DMS153 treated with DMSO at 0.1 percent for 48 hours (cell line): ENCODE measurements around the gene HOXC10.

Source experiments
- DNase-seq: peaks from one replicate; lab custom pipeline; 2025; ENCODE audit not compliant: unreplicated experiment; lab: John Stamatoyannopoulos, UW

The HOXC10 gene

DNA sequence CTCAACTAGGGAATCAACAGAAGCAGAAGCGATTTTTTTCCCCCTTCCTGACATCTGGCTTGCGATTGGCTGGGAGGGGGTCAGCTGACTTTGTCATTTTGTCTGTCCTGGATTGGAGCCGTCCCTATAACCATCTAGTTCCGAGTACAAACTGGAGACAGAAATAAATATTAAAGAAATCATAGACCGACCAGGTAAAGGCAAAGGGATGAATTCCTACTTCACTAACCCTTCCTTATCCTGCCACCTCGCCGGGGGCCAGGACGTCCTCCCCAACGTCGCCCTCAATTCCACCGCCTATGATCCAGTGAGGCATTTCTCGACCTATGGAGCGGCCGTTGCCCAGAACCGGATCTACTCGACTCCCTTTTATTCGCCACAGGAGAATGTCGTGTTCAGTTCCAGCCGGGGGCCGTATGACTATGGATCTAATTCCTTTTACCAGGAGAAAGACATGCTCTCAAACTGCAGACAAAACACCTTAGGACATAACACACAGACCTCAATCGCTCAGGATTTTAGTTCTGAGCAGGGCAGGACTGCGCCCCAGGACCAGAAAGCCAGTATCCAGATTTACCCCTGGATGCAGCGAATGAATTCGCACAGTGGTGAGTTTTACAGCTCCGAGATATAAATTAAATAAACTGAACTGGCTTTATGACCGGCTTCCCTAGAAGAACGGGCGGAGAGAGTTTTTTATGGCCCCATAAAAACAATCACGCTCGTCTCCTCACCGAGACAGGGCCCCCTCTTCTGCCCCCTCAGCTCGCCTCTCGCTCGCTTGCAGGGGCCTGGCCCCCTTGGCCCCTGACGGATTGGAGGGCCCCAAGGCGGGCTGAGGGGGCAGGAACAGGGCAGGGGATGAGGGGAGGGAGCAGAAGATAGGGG is 43.6 kb downstream of the HOXC10 start, which contains the start of gene HOXC6:
TSS of gene HOXC6 (plus strand) at position 127 of the 888 bp plus-strand sequence. CDS start at position 209, 82 bp downstream.
- no peak for DNase-seq

DNA sequence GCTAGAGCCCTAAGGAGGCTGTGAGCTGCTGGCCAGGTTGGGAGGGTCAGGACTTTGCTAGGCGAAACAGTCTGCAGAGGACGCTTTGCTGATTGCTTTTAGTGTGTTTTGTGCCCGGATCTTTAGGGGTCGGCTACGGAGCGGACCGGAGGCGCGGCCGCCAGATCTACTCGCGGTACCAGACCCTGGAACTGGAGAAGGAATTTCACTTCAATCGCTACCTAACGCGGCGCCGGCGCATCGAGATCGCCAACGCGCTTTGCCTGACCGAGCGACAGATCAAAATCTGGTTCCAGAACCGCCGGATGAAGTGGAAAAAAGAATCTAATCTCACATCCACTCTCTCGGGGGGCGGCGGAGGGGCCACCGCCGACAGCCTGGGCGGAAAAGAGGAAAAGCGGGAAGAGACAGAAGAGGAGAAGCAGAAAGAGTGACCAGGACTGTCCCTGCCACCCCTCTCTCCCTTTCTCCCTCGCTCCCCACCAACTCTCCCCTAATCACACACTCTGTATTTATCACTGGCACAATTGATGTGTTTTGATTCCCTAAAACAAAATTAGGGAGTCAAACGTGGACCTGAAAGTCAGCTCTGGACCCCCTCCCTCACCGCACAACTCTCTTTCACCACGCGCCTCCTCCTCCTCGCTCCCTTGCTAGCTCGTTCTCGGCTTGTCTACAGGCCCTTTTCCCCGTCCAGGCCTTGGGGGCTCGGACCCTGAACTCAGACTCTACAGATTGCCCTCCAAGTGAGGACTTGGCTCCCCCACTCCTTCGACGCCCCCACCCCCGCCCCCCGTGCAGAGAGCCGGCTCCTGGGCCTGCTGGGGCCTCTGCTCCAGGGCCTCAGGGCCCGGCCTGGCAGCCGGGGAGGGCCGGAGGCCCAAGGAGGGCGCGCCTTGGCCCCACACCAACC is 44.8 kb downstream of the HOXC10 start:
- no peak for DNase-seq

DNA sequence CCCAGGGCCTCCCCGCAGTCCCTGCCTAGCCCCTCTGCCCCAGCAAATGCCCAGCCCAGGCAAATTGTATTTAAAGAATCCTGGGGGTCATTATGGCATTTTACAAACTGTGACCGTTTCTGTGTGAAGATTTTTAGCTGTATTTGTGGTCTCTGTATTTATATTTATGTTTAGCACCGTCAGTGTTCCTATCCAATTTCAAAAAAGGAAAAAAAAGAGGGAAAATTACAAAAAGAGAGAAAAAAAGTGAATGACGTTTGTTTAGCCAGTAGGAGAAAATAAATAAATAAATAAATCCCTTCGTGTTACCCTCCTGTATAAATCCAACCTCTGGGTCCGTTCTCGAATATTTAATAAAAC is 45.5 kb downstream of the HOXC10 start:
- no peak for DNase-seq

DNA sequence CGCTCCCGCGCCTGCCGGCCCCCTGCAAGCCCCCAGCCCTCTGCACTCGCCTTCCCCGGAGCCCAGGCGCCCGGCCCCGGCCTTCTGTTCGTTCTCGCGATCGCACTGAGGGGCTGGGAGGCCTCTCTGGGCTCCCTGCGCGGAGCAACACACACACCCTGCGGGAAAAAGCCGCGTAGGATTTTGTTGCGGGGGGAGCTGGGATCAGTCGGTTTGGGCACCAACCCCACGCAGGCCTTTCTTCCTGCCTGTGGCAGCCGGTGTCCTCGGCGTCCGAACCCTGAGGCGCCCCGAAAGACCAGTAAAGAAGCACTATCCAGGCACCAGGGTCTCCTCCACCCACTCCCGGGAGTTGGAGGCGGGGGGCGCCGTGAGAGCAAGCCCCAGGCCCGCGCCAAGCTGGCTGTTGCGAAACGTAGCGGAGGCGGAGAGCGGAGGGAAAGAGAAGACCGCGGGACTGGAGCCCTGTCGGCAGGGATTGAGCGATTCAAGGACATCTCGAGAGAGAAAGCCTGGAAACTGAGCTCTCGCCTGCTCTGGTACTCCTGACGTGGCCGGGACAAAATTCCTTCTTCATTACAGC is 46.0 kb downstream of the HOXC10 start:
- DNase-seq, result no peak

DNA sequence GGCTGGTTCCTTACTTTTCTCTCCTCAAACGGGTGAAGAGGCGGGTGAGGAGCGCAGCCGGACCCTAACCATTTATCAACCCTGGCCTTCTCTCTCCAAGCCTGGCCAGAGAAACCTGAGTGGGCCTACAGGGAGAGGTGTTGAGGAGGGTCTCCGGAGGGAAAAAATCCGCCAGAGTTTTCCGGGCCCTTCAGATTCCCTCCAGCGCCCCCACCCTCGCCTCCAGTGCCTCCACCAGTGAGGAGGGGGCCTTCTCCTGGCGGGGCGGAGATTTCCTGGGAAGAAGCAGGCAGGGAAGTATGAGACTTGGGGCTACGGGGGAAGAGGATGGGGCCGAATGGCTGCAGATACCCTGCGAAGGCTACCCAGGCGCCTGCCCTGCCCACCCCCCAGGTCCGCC is 46.5 kb downstream of the HOXC10 start:
- DNase-seq, result no peak

DNA sequence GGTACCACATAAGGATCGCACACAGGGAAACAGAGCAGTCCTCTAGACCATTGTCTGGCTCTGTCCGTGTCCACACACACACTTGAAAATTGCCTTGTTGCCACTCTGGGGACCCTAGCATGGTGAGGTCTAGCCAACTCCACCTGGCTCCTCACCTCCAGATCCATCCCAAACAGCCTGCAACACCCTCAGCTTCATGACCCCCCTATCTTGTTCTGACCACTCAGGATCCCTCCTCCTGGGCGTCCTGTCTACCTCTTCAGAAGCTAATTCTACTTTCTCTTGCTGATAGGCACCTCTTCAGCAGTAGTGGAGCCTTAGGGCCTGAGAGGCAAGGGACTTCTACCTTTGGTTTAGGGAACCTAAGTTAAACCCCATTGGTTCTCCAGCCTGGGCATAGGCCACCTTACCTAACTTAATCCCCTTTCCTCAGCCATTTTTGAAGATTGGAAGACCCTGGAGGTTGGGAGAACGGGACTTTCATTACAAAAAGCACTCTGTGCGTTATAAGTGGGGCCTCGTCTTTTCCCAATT is 47.2 kb downstream of the HOXC10 start:
- no peak for DNase-seq

DNA sequence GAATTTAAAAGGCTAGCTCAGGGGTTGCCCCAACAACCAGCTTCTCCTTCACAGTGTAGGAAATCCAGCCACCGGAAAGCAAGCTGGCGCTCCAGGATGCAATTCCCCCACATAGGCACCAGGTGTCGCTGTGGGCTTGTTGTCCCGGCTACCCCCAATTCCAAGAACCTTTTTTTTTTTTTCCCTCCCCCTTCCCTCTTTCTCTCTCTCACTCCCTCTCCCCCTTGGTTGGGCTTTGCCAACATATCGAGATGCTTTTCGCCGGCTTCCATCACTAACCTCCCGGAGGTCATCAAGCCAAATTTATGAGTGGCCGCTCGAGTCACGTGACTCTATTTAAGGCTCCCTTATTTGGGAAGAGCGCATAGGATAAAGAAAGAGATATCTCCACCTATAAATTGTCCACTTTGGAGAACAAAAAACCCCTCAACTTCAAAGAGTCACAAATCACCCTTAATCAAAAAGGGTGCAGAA is 47.7 kb downstream of the HOXC10 start, which contains the start of gene HOXC5:
TSS of gene HOXC5 (plus strand) at position 424 of the 474 bp plus-strand sequence. CDS start 73 bp downstream, outside the sequence.
- DNase-seq, result peak; percentile 53

DNA sequence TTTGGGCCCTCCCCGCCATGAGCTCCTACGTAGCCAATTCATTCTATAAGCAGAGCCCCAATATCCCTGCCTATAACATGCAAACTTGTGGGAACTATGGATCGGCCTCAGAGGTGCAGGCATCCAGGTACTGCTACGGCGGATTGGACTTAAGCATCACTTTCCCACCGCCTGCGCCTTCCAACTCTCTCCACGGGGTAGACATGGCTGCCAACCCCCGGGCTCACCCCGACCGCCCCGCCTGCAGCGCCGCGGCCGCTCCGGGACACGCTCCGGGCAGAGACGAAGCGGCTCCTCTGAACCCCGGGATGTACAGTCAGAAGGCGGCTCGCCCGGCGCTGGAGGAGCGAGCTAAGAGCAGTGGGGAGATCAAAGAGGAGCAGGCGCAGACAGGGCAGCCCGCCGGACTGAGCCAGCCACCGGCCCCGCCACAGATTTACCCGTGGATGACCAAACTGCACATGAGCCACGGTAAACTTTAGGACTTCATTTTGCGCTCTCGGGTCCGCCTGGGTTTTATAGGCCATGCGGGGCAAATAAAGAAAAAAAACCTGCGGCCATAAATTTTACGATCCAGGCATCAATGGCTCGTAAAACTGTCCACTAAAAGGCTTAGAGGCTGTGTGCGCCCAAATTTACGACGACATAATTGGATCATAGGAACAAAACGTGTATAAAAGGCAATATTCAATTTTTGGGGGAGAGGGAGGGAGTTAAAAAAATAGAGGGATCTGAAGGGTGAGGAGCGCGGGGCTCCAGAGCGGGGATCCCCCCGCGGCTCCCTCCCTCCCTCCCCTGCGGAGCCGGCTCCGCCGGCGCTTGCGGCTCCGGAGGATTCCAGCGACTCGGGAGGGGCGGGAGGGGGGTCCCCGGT is 48.4 kb downstream of the HOXC10 start:
- DNase-seq, result peak; percentile 68

DNA sequence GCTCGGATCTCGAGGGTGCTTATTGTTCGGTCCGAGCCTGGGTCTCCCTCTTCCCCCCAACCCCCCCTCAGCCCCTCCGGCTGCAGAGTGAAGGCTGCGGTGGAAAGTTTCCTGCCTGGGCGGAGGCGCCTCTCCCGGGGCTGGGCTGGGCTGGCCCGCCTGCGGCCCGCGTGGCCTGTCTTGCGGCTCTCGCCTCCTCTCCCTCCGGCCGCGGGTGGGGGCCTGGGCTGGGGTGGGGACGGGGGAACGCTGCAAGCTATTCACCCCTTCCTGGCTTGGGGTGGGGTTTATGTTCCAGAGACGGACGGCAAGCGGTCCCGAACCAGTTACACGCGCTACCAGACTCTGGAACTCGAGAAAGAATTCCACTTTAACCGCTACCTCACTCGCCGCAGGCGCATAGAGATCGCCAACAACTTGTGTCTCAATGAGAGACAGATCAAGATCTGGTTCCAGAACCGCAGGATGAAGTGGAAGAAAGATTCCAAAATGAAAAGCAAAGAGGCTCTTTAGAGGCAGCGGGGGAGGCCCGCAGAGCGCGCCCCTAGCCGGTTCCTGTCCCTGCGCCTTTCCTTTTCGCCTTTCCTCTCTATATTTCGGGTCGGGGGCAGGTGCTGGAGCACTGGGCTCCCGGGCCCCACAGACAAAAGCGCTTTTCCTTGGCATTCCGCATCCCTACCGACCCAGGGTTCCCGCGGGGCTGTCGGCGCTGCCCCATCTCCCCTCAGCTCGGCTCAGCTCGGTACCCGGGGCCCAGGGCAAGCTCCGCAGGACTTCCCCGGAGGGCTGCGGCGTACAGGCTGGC is 49.2 kb downstream of the HOXC10 start:
- no peak for DNase-seq

DNA sequence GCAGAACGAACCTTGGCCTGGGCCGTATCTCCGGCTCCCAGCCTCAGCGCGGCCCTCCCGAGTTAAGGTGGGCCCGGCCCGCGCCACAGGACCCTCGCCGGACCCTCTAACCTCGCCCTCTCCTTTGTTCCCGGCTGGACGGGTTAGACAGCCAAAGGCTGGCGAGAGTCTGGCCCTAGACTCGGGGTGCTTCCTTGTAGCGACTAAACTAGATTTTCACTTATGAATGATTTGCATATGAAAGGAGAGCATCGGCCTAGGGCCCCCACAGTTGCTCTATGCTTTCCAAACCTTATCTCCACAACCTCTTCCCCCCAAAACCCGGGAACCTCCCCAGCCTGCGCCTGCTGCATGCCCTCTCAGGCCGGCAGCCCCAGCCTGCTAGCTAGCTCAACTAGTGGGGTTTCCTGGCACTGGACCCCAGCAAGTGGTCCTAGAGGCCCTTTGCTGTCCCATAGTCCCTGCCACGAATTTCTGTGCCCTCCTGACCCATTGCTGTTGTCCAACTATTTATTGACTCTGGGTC is 49.9 kb downstream of the HOXC10 start:
- no peak for DNase-seq

DNA sequence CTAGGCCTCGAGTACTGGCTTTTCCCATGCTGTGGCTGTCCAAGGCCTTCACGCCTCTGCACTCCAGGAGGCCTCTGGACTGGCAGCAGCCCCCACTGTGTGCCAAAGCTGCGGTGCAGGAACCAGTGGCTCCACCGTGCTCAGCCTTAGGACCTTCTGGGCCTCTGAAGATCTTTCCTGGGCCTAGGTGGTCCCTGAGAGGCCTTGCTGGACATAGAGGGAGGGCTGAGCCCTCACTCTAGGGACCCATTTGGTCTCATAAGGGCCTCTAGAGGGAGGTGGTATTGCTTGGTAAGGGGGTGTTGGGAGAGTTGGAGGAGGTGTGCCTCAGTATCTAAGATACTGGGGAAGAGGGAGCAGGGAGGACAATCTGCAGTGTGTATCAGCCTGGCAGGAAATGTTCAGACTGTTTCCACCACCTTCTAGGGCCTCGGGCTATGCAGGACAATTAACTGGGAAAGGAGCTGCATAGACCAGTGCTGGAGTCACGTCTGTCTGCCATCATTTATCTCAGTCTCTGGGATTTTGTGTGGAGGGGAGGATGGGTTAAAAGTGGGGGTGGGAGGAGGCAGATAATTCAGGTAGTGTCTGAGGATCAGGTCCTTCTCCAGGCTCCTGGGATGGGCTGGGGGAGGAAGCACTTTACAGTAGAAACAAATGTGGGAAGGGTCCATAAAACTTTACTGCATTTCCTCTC is 50.8 kb downstream of the HOXC10 start:
- no peak for DNase-seq

DNA sequence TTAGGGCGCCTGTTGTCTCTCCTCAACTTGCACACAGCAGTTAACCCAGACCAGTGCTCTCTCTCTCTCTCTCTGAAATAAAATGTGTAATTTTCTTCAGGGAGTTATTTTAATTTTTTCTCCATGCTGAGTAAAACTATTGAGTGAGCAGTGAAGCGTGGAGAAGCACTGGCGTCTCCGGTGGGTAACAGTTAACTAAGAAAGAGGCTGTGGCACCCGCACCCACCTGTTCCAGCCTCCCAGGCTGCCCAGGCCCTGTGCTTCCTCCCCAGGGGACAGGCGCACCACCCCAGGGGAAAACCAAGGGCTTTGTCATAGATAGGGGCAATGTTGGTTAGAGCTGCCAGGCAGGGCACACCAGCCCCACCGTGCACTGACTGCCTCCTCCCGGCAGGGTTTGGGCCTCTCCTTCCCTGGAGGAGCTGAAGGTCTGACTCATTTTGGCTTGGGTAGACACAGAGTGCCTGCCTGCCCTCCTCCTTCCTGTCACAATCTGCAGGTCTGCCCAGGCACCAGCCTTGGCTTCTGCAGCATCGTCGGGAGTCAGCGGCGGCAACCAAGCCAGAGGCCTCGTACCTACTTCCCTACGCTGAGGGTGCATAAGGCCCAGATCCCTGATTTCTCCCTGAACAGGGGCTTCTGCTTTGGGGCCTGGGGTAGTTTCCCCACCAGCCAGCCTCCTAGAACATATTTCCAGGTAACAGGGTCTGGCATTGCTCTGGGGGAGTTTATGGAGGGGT is 51.8 kb downstream of the HOXC10 start:
- no peak for DNase-seq

DNA sequence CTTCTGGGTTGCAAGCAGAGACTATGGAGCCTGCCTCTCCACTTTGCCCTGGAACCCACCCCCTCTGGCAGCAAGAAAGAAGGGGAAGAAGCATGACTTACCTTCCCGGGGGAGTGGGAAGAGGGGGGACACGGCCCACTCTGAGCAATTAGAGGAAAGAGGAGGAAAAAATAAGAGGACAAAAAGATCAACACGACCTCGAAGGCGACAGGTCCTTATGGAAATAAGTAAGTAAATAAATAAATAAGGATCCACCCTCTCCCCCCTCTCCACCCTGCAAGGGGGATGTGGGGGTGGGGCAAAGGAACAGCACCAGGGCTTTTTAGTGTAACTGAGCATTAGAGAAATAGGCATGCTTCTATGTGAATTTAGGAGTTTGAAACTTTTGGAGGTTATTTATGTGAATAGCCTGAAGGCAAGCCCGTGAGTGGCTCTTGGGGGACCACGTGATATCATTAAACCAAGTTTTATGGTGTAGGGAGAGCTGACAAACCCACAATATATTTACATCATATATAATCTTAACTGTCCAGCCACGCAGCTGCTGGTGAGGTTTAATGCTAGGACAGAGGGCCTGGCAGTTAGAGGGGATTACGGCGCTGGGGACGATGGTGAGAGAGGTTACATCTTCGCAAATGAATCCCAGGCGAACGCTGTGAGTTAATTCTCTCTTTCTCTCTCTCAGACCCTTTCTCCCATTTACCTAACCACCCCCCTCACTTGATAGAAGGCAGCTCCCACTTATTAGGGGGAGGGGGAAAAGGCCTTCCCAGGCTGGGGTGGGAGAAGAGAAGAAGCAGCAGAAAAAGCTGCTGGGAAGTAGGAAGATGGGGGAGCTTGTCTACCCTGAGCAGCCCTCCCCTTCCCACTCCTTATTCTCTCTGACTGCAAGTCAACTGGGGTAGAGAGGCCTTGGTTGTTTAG is 52.7 kb downstream of the HOXC10 start:
- no peak for DNase-seq

DNA sequence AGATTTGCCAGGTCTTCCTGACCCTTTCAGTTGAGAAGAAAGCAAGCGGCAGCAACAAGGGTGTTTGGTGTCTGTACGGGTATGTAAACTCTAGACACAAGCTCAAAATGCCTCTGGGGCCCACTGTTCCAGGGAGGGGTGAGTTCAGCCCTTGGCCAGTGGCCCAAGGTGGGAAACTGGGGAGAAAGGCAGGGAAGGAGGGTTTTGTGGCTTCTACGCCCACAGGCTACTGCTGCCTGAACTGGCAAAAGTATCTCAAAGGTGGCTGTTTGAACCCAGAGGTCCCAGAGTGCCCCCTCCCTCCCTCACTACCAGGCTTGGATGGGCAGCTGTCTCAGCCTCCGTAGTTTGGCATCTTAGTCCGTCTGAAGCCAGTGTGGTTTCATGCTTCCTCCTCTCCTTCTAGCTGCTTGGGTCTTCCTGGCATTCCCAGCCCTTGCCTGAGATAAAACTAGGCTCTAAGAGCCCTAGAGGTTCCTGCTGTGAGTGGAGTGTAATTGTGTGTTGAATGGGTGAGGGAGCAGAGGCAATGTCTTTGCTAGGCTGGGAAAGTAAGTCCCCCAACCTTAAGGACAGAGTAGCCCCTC is 53.4 kb downstream of the HOXC10 start:
- DNase-seq, result no peak

DNA sequence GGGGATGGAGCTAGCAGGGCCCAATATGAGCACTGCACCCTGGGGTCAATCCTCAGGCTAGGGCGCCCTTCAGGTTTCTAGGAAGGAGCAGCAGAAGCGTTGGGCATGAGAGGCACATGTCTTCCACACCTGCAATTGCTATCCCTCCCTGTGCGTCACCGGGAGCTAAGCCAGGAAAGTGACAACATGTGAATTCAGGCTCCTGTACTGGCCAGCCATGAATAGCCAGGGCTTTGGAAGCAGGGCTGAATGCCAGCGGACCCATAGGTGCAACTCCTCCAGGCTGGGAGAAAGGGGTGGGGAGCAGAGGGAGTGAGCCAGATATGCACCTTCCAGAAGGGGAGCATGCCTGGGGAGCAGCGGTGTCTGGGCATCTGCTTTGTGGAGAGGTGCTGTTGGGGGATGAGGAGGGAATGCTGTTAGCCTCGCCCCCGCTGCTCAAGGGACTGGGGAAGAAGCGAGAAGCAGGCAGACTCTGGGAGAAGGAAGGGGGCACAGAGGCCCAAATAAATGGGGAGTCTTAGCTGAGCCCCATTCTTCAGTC is 54.0 kb downstream of the HOXC10 start:
- no peak for DNase-seq
